GM20000 (cell line): ENCODE results near the gene ABLIM2.

Source experiments
- DNase-seq: peaks from one replicate; pipeline ENCODE4 v3.0.0; 2012; ENCODE audit warnings: low spot score
- TF ChIP-seq, protein P1 (sequence below): IDR thresholded peaks from 2 replicates; pipeline ENCODE4 v1.5.1; 2012; ENCODE audit warnings: mild to moderate bottlenecking, control low read depth; ENCODE audit errors: extremely low read depth, missing control alignments

Gene ABLIM2

GRCh38 chr4:8101213-8102075 lies 57.2 kb downstream of the ABLIM2 start:
- TF ChIP-seq, protein P1, sequence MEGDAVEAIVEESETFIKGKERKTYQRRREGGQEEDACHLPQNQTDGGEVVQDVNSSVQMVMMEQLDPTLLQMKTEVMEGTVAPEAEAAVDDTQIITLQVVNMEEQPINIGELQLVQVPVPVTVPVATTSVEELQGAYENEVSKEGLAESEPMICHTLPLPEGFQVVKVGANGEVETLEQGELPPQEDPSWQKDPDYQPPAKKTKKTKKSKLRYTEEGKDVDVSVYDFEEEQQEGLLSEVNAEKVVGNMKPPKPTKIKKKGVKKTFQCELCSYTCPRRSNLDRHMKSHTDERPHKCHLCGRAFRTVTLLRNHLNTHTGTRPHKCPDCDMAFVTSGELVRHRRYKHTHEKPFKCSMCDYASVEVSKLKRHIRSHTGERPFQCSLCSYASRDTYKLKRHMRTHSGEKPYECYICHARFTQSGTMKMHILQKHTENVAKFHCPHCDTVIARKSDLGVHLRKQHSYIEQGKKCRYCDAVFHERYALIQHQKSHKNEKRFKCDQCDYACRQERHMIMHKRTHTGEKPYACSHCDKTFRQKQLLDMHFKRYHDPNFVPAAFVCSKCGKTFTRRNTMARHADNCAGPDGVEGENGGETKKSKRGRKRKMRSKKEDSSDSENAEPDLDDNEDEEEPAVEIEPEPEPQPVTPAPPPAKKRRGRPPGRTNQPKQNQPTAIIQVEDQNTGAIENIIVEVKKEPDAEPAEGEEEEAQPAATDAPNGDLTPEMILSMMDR: no peak
- DNase-seq: no peak

- no peak for DNase-seq
- TF ChIP-seq, protein P1: no peak
Observed at GRCh38 chr4:8099981-8100464, 58.6 kb downstream of the ABLIM2 start.

DNA sequence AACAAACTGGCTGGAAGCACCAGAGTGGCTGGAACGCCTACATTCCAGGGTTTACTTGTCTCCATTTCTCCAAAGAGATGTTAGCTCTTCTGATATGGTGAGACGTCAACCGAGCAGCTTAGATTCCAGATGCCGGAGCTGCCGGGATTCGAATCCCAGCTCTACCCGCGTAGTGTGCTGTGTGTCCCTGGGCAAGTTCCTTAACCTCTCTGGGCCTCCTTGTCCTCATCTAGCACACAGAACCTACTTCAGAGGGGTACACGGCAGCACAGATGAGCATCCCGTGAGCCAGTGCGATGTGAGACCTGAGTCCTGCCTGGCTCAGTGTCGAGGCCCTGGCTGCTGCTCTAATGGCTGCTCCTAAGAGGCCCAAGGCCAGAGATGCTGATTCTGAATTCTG lies 60.1 kb downstream of the ABLIM2 start:
- TF ChIP-seq, protein P1: no peak
- no peak for DNase-seq

GRCh38 chr4:8097721-8098345 lies 60.8 kb downstream of the ABLIM2 start:
- no peak for DNase-seq
- TF ChIP-seq, protein P1: no peak

DNA sequence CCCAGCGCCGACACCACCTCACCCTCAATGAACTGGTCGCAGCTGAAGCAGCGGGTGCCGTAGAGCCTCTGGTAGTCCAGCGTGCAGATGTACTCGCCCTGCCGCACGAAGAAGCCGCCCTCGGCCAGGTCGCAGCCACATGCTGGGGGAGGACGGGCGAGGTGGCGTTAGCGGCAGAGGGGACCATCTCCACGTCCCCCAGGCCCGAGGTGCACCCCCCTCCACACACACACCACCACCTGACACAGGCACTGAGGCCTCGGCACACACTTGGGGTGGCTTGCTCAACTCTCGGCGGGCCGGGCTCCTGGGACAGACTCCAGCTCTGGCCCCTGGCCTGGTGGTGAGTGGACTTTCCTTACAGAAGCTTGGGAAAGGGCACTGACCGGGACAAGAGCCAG lies 61.5 kb downstream of the ABLIM2 start:
- DNase-seq: no peak
- TF ChIP-seq, protein P1: no peak

DNA sequence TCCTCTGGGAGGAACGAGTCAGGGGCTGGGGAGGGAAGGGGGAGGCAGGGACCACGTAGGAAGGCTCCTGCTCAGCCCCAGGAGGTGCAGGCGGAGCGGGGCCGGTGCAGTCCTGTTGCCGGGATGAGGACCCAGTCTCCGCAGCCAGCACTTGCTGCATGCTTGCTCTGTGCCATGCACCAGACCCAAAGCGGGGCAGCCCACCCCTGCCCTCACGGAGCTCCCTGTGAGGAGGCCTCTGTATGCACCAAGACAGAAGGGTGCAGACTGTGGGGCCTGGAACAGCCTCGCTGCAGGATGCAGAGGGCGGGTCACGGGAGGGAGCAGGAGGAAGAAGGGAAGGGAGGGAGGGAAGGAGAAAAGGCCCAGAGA lies 61.9 kb downstream of the ABLIM2 start:
- TF ChIP-seq, protein P1: no peak
- no peak for DNase-seq
